K562 (cell line): Measurements from ENCODE around the gene CUX1. TPM values are rescaled to one million over a fixed set of nuclear protein-coding genes. Genes with fewer than 3 reads are reported as not detected.

Experiments
- ARID4B ChIP-seq: sonication (generic); formaldehyde crosslinking; IDR thresholded peaks from 2 replicates; pipeline ENCODE4 v1.8.0; 2022; ENCODE audit warnings: mild to moderate bottlenecking, missing genetic modification reagents
- MLX ChIP-seq, 2 experiments: fragments of 450-650 bp in 1 of 2; sonication (generic) in 1 of 2; formaldehyde crosslinking; conservative IDR thresholded peaks; 2 replicates each; pipeline versions ENCODE4 v1.4.0 to v1.8.1; 2020 to 2022; ENCODE audit warnings: mild to moderate bottlenecking in 1 of 2, missing genetic modification reagents in 1 of 2
- NFE2 ChIP-seq: IDR thresholded peaks from 2 replicates; pipeline ENCODE4 v1.6.1; 2014; ENCODE audit warnings: antibody characterized with exemption, low read depth
- RNF219 ChIP-seq: fragments of 250-450 bp; sonication (Bioruptor Pico); IDR thresholded peaks from 2 replicates; pipeline ENCODE4 v1.5.0; 2022; ENCODE audit warnings: mild to moderate bottlenecking
- ZNF609 ChIP-seq: sonication (generic); formaldehyde crosslinking; IDR thresholded peaks from 2 replicates; pipeline ENCODE4 v1.8.1; 2023; ENCODE audit warnings: missing genetic modification reagents, mild to moderate bottlenecking, borderline replicate concordance
- polyA plus RNA-seq, 8 experiments: library from polyadenylated mRNA; depleted of rRNA in 4 of 8; stranded (reverse) in 5 of 8; unstranded in 3 of 8; fragments of >200 nt; fragmentation: Nextera tagmentation in 2 of 8; fragmentation: Illumina TruSeq in 1 of 8; extraction: Ambion mirVana in 2 of 8; extraction: Trizol in 1 of 8; gene quantifications; 2 replicates each; pipeline versions ENCODE4 v1.2.1 to v1.2.3, GENCODE V29; 2011 to 2014; ENCODE audit warnings: inconsistent platforms in 1 of 8, missing spikeins in 1 of 8
- total RNA-seq, 7 experiments: library from RNA; depleted of rRNA in 6 of 7; stranded (reverse); fragments of >200 nt in 6 of 7; fragmentation: Illumina TruSeq in 2 of 7; extraction: Trizol in 2 of 7; gene quantifications; 2 replicates each; pipeline versions ENCODE4 v1.2.1 to v1.2.3, GENCODE V29; 2011 to 2021; ENCODE audit warnings: low replicate concordance in 1 of 7

The CUX1 gene
- total and polyA plus RNA-seq, 9 of the 15 experiments (the other 6 are each of a cell fraction or from before 2014, with no cell fraction given): 3.6 to 55.3 (median 25.2) TPM

GRCh38 chr7:101916876-101917275 is 99.5 kb downstream of the CUX1 start (continued):
- no peak for TF ChIP-seq NFE2
- no peak for TF ChIP-seq ZNF609 (CRISPR knock-in tag)
- no peak for TF ChIP-seq MLX (CRISPR knock-in tag; conservative IDR thresholded peaks at IDR 0.05)
- TF ChIP-seq ARID4B: no peak
- no peak for TF ChIP-seq RNF219 (CRISPR knock-in tag)
